Cerebellar cortex (tissue), 1 donor: ENCODE data around the gene GPHA2.
A peak's percentile ranks its signal among the peaks of the same experiment; 100 is the strongest.

ENCODE experiments used
- DNase-seq: peaks from one replicate; pipeline ENCODE4 v3.0.0-alpha.2; 2015; ENCODE audit warnings: low spot score

The GPHA2 gene

GRCh38 chr11:64891215-64891848, 44.4 kb downstream of the GPHA2 start:
- DNase-seq, result no peak

GRCh38 chr11:64890522-64890939, 45.2 kb downstream of the GPHA2 start:
- DNase-seq, result peak; percentile 76

GRCh38 chr11:64888729-64889511, 46.8 kb downstream of the GPHA2 start:
- no peak for DNase-seq

GRCh38 chr11:64888406-64888728, 47.3 kb downstream of the GPHA2 start:
- no peak for DNase-seq

- DNase-seq, result peak; percentile 77
Observed at GRCh38 chr11:64887757-64888405, 47.8 kb downstream of the GPHA2 start.

GRCh38 chr11:64887234-64887756, 48.4 kb downstream of the GPHA2 start:
- no peak for DNase-seq

- no peak for DNase-seq
Observed at GRCh38 chr11:64885367-64886286, 50.1 kb downstream of the GPHA2 start.
